NOMO-1 treated with DMSO at 0.1 percent for 48 hours (cell line): ENCODE results near the gene MIB2.
A peak's percentile ranks its signal among the peaks of the same experiment; 100 is the strongest.
"Not testable (repeated sequence)": the region's sequence is repeated elsewhere in the genome, so short reads cannot be mapped to it uniquely, and the experiment has no call there.

Experiments
- DNase-seq: peaks from one replicate; lab custom pipeline; 2025; ENCODE audit not compliant: unreplicated experiment; lab: John Stamatoyannopoulos, UW

The MIB2 gene

GRCh38 chr1:1646326-1646725 lies 31.0 kb downstream of the MIB2 start:
- DNase-seq: not testable (repeated sequence)

- DNase-seq: not testable (repeated sequence)
These were observed 32.4 kb downstream of the MIB2 start for GRCh38 chr1:1647567-1648241.

- not testable (repeated sequence) for DNase-seq
These were observed 33.0 kb downstream of the MIB2 start for GRCh38 chr1:1648265-1648664.

DNA sequence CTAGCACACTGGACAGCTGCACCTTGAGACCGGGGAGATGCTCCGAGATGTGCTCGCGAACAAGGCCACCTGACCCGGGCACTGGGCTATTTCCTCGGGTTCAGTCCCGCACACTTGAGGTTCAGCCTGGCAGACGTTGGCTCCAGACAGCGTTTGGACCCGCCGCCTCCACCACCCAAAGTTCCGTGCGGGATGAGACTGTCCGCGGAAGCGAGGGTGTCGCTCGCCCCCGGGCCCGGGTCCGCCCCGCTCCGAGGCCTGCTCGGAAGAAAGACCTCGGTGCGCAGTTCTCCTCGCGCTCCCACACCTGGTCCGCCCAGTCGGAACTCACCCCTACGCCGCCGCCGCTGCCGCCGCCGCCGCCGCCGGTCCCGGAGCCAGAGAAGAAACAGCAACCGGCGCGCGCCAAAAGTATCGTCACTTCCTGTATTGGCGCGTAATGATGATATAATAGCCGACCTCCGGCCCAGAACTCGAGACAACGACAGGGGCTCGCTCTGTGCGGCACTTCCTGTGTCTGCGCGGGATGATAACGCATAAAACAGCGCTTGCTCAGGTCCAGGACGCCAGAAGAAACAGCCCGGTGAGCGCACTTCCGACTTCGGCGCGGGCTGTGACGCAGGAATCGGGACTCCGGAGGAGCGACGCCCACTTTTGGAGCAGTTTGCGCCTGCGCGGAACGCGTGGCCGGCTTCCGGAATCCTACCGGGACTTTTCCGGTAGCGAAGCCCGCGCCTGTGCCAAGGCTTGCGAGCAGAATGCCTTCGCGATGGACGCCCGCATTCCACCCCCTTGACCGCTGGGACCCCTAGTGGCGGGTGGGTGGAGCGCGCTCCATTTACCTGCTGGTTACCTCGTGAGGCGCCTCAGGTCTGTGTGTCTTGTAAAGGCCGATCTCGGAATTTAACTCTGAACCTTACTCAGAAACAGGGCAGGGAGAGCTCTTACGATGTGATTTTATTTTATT lies 43.6 kb downstream of the MIB2 start, which contains the start of gene CDK11B:
CDK11B (minus strand) TSS at position 422 of the 967 bp plus-strand sequence. CDS start 1,519 bp downstream, outside the sequence.
- DNase-seq: peak; percentile 93

DNA sequence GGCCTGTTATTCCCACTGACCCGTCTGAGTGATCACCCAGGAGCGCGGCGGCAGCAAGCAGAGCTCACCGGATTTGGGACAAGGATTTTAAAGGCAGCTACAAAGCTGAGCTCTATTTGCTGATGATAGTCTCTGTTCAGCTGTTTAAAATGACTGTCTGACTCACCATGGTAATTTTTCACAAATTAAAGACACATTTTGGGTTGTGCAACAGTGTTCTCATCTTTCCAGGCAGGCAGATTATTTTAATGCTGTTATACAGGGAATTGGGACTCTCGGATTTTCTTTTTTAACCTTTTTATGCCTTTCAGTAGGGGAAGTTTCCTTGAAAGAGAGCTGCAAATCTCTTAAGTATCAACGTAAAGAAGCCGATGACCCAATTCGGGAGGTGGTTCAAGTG lies 47.1 kb downstream of the MIB2 start:
- not testable (repeated sequence) for DNase-seq

DNA sequence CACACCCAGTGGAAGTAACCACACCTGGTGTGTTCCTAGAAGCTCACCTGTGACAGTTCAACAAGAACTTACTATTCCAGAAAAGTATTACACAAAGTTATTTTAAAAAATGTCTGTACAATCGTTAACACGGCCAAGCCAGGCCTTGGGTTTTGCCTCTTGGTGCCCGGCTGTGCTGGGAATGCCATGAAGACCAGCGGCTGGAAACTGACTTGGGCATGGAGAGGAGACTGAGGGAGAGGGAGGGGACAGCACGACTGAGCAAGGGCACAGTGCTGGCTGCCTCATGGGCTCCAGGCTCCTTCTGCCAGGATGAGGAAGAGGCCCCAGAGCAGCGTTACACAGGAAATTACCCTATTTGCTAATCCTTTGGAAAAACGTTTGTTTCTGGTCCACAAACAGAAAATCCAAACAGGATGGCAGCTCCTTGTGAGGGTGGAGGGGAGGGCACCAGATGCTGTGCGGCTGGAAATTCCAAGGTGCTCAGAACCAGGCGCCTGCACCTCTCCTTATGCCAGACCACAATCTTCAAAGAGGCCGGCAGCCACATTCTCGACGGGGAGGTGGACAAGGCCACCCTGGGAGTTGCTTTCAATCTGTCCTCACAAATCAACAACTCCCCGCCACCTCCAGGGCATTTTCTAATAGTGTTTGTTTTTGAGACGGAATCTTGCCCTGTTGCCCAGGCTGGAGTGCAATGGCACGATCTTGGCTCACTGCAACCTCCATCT lies 47.7 kb downstream of the MIB2 start:
- DNase-seq: not testable (repeated sequence)

DNA sequence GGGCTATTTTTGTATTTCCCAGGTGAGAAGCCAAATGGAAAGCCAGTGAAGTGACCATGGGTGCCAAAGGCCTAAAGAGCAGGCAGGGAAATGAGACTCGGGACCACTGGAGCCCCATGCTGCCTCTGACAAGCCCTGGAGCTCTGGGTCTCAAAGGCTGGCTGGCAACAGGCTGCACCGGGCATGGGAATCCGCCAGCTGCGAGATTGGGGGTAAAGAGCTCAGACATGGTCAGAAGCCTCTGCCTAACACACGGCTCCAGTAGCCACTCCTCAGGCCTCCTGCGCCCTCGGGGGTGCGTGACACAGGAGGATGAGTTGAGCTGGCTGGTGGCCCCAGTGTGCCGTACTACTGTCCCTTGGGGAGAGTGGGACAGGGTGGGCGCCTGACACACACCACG lies 49.0 kb downstream of the MIB2 start:
- not testable (repeated sequence) for DNase-seq

DNA sequence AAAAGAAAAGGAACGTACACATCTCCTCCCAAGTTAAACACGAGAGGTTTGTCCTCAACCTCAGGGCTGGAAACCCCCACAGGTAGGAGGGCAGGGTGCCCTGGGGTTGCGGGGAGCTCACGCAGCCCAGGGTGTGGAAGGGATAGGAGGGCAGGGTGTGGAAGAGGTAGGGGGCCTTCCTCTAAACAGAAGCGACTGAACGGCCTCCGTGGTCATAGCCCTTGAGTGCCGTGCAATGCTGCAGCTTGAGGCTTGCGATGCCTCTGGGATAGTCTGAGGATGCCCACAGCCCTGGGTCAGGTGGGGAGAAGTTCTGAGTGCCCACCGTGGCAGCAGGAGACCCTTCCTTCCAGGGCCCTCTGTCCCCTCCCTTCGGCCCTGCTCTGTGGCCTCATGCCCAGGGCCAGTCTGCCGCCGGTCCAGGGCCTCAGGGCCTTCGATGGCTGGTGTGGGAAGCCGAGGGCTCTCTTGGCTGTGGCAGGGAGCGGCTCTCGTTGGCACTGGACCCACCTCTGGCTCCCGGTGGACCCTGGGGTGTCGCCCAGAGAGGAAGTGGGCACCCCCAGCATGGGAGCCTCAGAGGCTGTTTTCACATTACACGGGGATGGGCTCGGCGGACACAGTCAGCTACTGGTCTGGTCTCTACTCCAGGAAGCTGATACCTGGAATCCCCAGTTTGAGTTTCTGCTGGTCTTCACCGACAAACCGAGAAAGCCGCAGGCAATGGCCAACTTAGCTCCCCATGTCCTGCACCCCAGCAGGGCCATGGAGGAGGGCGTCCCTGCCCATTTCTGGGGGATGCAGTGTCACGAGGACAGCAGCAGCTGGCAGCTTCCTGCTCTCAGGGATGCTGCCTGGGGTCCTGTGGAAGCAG lies 49.9 kb downstream of the MIB2 start:
- DNase-seq: no peak

DNA sequence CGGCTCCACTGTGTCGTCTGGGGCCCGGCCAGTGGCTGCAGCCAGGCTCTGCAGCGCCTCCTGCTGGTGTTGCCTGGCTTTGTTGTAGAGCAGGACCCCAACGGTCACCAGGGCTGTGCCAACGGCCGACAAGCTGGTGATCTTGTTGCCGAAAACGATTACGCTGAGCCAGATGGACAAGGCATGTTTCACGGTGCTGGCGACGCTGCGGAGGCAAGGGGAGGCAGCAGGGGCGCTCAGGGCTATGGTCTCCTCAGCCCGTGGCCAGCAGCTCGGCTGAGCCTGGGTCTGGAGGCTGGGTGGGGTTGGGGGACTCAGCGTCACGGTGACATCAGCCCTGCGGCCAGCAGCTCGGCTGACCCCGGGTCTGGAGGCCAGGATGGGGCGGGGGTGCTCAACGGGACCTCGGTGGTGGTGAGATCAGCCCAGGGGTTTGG lies 50.5 kb downstream of the MIB2 start:
- DNase-seq: no peak

GRCh38 chr1:1666526-1666925 lies 51.2 kb downstream of the MIB2 start:
- no peak for DNase-seq

- no peak for DNase-seq
These were observed 54.5 kb downstream of the MIB2 start for GRCh38 chr1:1669468-1670440.

GRCh38 chr1:1670866-1671265 lies 55.6 kb downstream of the MIB2 start:
- no peak for DNase-seq

DNA sequence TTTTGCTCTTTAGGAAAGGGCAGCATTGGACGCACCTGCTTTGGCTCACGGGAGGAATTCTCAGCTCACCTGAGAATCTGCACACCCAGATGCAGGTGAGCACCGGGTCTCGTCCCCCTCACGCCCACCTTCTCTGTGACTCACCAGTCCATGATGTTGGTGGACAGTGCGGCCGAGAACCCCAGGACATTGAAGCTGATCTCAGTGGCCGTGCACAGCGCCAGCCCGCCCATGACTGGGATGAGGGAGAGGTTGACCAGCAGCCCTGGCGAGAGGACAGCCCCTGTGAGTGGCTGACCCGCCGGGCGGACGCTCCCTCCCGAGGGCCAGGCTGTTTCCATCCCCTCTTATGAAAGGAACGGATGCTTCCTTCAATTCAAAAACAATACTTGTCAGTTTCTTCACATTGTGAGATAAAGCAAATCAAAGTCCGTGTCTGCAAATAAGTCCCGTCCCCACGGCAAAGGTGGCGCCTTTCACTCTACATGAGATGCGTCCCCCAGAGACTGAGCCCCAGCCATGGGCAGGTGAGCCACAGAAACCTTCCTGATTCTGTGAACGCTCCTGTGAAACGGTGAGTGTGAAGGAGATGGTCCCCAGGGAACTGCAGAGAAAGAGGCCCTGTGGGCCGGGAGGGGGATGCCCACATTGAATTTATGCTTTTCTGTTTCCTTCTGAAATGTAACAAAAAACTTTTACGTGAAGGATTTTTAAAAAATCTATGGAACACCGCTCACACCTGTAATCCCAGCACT lies 56.2 kb downstream of the MIB2 start:
- DNase-seq: no peak

- DNase-seq: no peak
These were observed 57.1 kb downstream of the MIB2 start for GRCh38 chr1:1672181-1672965.

- DNase-seq: not testable (repeated sequence)
These were observed 59.5 kb downstream of the MIB2 start for GRCh38 chr1:1674806-1675205.

GRCh38 chr1:1675218-1675617 lies 59.9 kb downstream of the MIB2 start:
- DNase-seq: not testable (repeated sequence)

DNA sequence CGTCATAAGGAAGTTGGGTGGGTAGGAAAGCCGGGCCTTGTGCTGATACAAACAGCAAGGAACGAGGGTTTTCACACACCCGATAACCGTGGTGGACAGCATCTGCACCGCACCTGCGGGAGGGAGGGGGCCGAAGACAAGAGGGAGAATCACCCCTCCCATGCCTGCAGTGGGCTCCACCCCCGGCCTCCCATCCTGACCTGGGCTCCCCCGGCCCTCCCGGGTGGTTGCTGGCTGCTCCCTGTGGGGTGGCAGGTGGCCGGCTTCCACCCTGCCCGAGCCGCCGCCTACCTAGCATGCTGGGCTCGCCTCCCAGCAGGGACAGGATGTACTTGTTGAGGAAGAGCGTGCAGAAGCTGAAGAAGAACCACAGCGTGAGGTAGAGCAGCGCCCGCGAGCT lies 60.8 kb downstream of the MIB2 start:
- not testable (repeated sequence) for DNase-seq
